HepG2 (cell line): ENCODE measurements around the gene MEF2B. TPM values are rescaled to one million over a fixed set of nuclear protein-coding genes. Genes with fewer than 3 reads are reported as not detected.

Source experiments
- CENPT ChIP-seq: sonication (generic); formaldehyde crosslinking; IDR thresholded peaks from 2 replicates; pipeline ENCODE4 v1.8.0; 2022; ENCODE audit warnings: low read depth, mild to moderate bottlenecking, moderate library complexity, missing genetic modification reagents
- LCORL ChIP-seq, 2 experiments: fragments of 450-650 bp in 1 of 2; sonication (generic) in 1 of 2; formaldehyde crosslinking in 1 of 2; IDR thresholded peaks; 2 replicates each; pipeline versions ENCODE4 v1.5.0 to v1.6.1; 2017 to 2020; ENCODE audit warnings: antibody characterized with exemption in 1 of 2, missing genetic modification reagents in 1 of 2
- MAZ ChIP-seq, 2 experiments: sonication (generic) in 1 of 2; formaldehyde crosslinking in 1 of 2; IDR thresholded peaks; 2 replicates each; pipeline versions ENCODE4 v1.5.0 to v1.6.1; 2012 to 2020; ENCODE audit warnings: low read depth in 2 of 2, mild to moderate bottlenecking in 2 of 2, borderline replicate concordance in 1 of 2, improper control_type of control experiment in 1 of 2, low read length in 1 of 2, missing genetic modification reagents in 1 of 2, moderate library complexity in 1 of 2
- MYC ChIP-seq: sonication (generic); formaldehyde crosslinking; IDR thresholded peaks from 2 replicates; pipeline ENCODE4 v1.9.0; 2021; ENCODE audit warnings: missing genetic modification reagents, borderline replicate concordance
- NCOA1 ChIP-seq: sonication (generic); formaldehyde crosslinking; IDR thresholded peaks from 2 replicates; pipeline ENCODE4 v1.9.0; 2021; ENCODE audit warnings: missing genetic modification reagents
- NFATC3 ChIP-seq: sonication (generic); formaldehyde crosslinking; IDR thresholded peaks from 2 replicates; pipeline ENCODE4 v1.5.1; 2020; ENCODE audit warnings: mild to moderate bottlenecking, missing genetic modification reagents
- NFYC ChIP-seq: IDR thresholded peaks from 2 replicates; pipeline ENCODE4 v1.6.1; 2016; ENCODE audit warnings: missing genetic modification reagents, missing compliant biosample characterization
- NR2F2 ChIP-seq: IDR thresholded peaks from 2 replicates; pipeline ENCODE4 v1.6.1; 2012; ENCODE audit warnings: low read depth, inconsistent platforms, borderline replicate concordance
- PAX8 ChIP-seq: sonication (generic); formaldehyde crosslinking; IDR thresholded peaks from 2 replicates; pipeline ENCODE4 v1.8.0; 2022; ENCODE audit warnings: mild to moderate bottlenecking, missing genetic modification reagents, borderline replicate concordance
- POGZ ChIP-seq: sonication (generic); formaldehyde crosslinking; IDR thresholded peaks from 2 replicates; pipeline ENCODE4 v1.4.0; 2020; ENCODE audit warnings: mild to moderate bottlenecking, missing genetic modification reagents
- TBL1XR1 ChIP-seq: fragments of 150-350 bp; IDR thresholded peaks from 2 replicates; pipeline ENCODE4 v1.6.1; 2014; ENCODE audit warnings: borderline replicate concordance, low read length; ENCODE audit not compliant: partially characterized antibody
- TRIM24 ChIP-seq: sonication (generic); formaldehyde crosslinking; IDR thresholded peaks from 2 replicates; pipeline ENCODE4 v1.8.0; 2022; ENCODE audit warnings: mild to moderate bottlenecking, missing genetic modification reagents
- ZBTB3 ChIP-seq: sonication (generic); formaldehyde crosslinking; IDR thresholded peaks from 2 replicates; pipeline ENCODE4 v1.4.0; 2020; ENCODE audit warnings: low read depth, mild to moderate bottlenecking, moderate library complexity, missing genetic modification reagents, borderline replicate concordance
- ZNF12 ChIP-seq: sonication (generic); formaldehyde crosslinking; IDR thresholded peaks from 2 replicates; pipeline ENCODE4 v1.5.0; 2020; ENCODE audit warnings: missing genetic modification reagents
- ZNF205 ChIP-seq: IDR thresholded peaks from 2 replicates; pipeline ENCODE4 v1.6.1; 2018; ENCODE audit warnings: missing biosample characterization, missing genetic modification reagents
- ZNF44 ChIP-seq: sonication (generic); formaldehyde crosslinking; IDR thresholded peaks from 2 replicates; pipeline ENCODE4 v1.5.1; 2020; ENCODE audit warnings: mild to moderate bottlenecking, missing genetic modification reagents
- ZNF510 ChIP-seq: sonication (generic); formaldehyde crosslinking; IDR thresholded peaks from 2 replicates; pipeline ENCODE4 v1.4.0; 2020; ENCODE audit warnings: low read depth, mild to moderate bottlenecking, missing genetic modification reagents
- ZNF556 ChIP-seq: sonication (generic); formaldehyde crosslinking; IDR thresholded peaks from 2 replicates; pipeline ENCODE4 v1.4.0; 2020; ENCODE audit warnings: mild to moderate bottlenecking, missing genetic modification reagents, borderline replicate concordance
- ZNF766 ChIP-seq: sonication (generic); formaldehyde crosslinking; IDR thresholded peaks from 2 replicates; pipeline ENCODE4 v1.5.0; 2020; ENCODE audit warnings: missing genetic modification reagents, borderline replicate concordance
- polyA plus RNA-seq, 8 experiments: library from polyadenylated mRNA; depleted of rRNA in 3 of 8; stranded (reverse) in 7 of 8; unstranded in 1 of 8; fragments of >200 nt; fragmentation: Illumina TruSeq in 4 of 8; extraction: Trizol in 4 of 8; gene quantifications; 2 replicates each; pipeline versions ENCODE4 v1.2.1 to v1.2.3, GENCODE V29; 2011 to 2016; ENCODE audit warnings: low read depth in 4 of 8, missing spikeins in 1 of 8, mixed read lengths in 1 of 8; ENCODE audit not compliant: insufficient read depth in 1 of 8
- total RNA-seq, 5 experiments: library from RNA; depleted of rRNA; stranded (reverse); fragments of >200 nt; fragmentation: Illumina TruSeq; extraction: Trizol; gene quantifications; 2 replicates each; pipeline ENCODE4 v1.2.3, GENCODE V29; 2016; ENCODE audit warnings: low read depth in 1 of 5
- TF ChIP-seq, protein P1 (sequence below): sonication (generic); formaldehyde crosslinking; IDR thresholded peaks from 2 replicates; pipeline ENCODE4 v1.4.0; 2020; ENCODE audit warnings: missing genetic modification reagents, low read depth, mild to moderate bottlenecking, borderline replicate concordance
- TF ChIP-seq, protein P2 (sequence below): sonication (generic); formaldehyde crosslinking; IDR thresholded peaks from 2 replicates; pipeline ENCODE4 v1.5.0; 2020; ENCODE audit warnings: mild to moderate bottlenecking, missing genetic modification reagents
- TF ChIP-seq, protein P3 (sequence below): sonication (generic); formaldehyde crosslinking; IDR thresholded peaks from 2 replicates; pipeline ENCODE4 v1.8.0; 2022; ENCODE audit warnings: missing genetic modification reagents, low read depth, mild to moderate bottlenecking, borderline replicate concordance
- TF ChIP-seq, protein P4 (sequence below): sonication (generic); formaldehyde crosslinking; IDR thresholded peaks from 2 replicates; pipeline ENCODE4 v1.4.0; 2020; ENCODE audit warnings: mild to moderate bottlenecking, missing genetic modification reagents
- TF ChIP-seq, protein P5 (sequence below): IDR thresholded peaks from 2 replicates; pipeline ENCODE4 v1.6.1; 2016

MEF2B gene
- total and polyA plus RNA-seq, 2 of the 13 experiments (the other 11 are each of a cell fraction or from before 2014, with no cell fraction given) = 1.2 to 1.7 TPM

DNA sequence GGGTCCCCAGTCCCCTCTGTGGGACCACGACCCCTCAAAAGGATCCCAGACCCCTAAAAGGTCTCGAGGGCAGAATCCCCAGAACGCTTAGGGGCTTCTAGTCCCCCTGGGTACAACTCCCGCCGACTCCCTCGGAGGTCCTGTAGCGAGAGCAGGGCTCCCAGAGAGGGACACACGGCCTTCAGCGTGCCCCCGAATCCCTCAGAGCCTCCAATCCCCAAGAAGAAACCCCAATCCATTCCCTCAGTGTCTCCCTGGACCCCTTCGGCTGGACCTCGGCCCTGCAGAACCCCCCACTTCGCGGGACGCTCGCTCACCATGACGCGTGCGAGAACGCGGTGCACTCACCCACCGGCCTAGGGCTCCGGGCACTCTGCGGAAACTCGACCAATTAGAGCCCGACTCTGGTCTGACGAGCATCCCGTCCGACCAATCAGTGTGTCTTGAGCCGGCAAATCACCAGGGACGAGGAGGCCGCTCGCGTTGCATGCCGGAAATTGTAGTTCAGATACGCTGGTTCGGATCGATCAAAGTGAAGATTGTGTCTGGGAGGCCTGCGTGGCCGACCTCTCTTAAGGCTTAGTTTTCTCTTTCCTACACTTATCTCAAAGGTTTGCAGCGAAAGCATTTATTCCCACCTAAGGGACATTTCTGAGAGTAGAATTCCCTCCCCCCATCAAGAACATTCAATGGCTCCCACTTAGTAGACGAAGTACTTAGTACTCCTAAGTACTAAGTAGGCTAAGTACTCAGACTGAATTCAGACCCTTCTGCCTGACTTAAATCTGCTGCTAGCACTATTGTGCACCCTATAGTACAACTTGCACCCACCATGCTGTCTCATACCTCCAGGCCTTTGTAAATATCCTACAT is 31.7 kb downstream of the MEF2B start, which contains the start of gene TMEM161A (continued):
- TF ChIP-seq ZNF766 (CRISPR knock-in tag) (no peak), LCORL (IDR thresholded peaks at IDR 0.05) (no peak), LCORL (CRISPR knock-in tag; IDR thresholded peaks at IDR 0.05) (no peak), TRIM24 (CRISPR knock-in tag) (no peak), ZNF205 (CRISPR knock-in tag) (no peak), CENPT (CRISPR knock-in tag) (no peak), ZBTB3 (CRISPR knock-in tag) (no peak), NCOA1 (CRISPR knock-in tag) (no peak), PAX8 (CRISPR knock-in tag) (no peak), MAZ (IDR thresholded peaks at IDR 0.05; ENCODE audit: borderline replicate concordance, low read depth, low read length) (peak; percentile 40; the same call in 1 of the 2 replicates), MAZ (CRISPR knock-in tag; IDR thresholded peaks at IDR 0.05; ENCODE audit: low read depth) (peak; percentile 31; the same call in 1 of the 2 replicates), MYC (CRISPR knock-in tag) (peak; percentile 85), ZNF12 (CRISPR knock-in tag) (no peak), NR2F2 (no peak; the same call in 1 of the 2 replicates), NFATC3 (CRISPR knock-in tag) (no peak), TBL1XR1 (no peak), NFYC (peak; percentile 100), POGZ (CRISPR knock-in tag) (peak; percentile 36; the same call in 1 of the 2 replicates), ZNF556 (no peak), ZNF510 (no peak), ZNF44 (0 out of 2 replicates have a peak, but pooled peaks have one; percentile 24)
- TF ChIP-seq, protein P1, sequence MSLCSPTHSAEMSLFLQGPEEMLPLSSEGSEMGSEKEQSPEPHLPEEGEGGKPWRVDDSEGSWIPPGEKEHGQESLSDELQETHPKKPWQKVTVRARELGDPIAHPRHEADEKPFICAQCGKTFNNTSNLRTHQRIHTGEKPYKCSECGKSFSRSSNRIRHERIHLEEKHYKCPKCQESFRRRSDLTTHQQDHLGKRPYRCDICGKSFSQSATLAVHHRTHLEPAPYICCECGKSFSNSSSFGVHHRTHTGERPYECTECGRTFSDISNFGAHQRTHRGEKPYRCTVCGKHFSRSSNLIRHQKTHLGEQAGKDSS (CRISPR knock-in tag) = no peak
- TF ChIP-seq, protein P2, sequence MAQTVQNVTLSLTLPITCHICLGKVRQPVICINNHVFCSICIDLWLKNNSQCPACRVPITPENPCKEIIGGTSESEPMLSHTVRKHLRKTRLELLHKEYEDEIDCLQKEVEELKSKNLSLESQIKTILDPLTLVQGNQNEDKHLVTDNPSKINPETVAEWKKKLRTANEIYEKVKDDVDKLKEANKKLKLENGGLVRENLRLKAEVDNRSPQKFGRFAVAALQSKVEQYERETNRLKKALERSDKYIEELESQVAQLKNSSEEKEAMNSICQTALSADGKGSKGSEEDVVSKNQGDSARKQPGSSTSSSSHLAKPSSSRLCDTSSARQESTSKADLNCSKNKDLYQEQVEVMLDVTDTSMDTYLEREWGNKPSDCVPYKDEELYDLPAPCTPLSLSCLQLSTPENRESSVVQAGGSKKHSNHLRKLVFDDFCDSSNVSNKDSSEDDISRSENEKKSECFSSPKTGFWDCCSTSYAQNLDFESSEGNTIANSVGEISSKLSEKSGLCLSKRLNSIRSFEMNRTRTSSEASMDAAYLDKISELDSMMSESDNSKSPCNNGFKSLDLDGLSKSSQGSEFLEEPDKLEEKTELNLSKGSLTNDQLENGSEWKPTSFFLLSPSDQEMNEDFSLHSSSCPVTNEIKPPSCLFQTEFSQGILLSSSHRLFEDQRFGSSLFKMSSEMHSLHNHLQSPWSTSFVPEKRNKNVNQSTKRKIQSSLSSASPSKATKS (CRISPR knock-in tag) = no peak
- TF ChIP-seq, protein P3, sequence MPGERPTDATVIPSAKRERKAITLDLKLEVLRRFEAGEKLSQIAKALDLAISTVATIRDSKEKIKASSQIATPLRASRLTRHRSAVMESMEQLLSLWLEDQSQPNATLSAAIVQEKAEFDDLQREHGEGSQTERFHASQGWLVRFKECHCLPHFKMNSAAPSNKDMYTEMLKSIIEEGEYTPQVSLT (CRISPR knock-in tag) = no peak
- TF ChIP-seq, protein P4, sequence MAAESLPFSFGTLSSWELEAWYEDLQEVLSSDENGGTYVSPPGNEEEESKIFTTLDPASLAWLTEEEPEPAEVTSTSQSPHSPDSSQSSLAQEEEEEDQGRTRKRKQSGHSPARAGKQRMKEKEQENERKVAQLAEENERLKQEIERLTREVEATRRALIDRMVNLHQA (CRISPR knock-in tag) = no peak
- TF ChIP-seq, protein P5, sequence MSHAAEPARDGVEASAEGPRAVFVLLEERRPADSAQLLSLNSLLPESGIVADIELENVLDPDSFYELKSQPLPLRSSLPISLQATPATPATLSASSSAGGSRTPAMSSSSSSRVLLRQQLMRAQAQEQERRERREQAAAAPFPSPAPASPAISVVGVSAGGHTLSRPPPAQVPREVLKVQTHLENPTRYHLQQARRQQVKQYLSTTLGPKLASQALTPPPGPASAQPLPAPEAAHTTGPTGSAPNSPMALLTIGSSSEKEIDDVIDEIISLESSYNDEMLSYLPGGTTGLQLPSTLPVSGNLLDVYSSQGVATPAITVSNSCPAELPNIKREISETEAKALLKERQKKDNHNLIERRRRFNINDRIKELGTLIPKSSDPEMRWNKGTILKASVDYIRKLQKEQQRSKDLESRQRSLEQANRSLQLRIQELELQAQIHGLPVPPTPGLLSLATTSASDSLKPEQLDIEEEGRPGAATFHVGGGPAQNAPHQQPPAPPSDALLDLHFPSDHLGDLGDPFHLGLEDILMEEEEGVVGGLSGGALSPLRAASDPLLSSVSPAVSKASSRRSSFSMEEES = no peak
